Mesenchymal stem cell (in vitro differentiated cells and primary cell): ENCODE measurements around the gene RNF26.
A peak's percentile ranks its signal among the peaks of the same experiment; 100 is the strongest.

Source experiments
- DNase-seq: peaks from one replicate; pipeline ENCODE4 v3.0.0-alpha.2; 2013
- H2AFZ ChIP-seq: one replicate; pipeline ENCODE4 v1.6.1; 2013; ENCODE audit warnings: low read depth, mild to moderate bottlenecking, control low read depth, inconsistent platforms, low read length, moderate library complexity
- H2AK5ac ChIP-seq: 2 replicates; pipeline ENCODE4 v1.6.1; 2013; ENCODE audit warnings: low read length, moderate library complexity, mild to moderate bottlenecking, inconsistent platforms; ENCODE audit not compliant: severe bottlenecking
- H2BK120ac ChIP-seq: one replicate; pipeline ENCODE4 v1.6.1; 2013; ENCODE audit warnings: low read depth, mild to moderate bottlenecking, inconsistent platforms, low read length, moderate library complexity
- H2BK12ac ChIP-seq, 2 experiments: one replicate each; pipeline ENCODE4 v1.6.1; 2013; ENCODE audit warnings: inconsistent platforms in 2 of 2, low read length in 2 of 2, mild to moderate bottlenecking in 2 of 2, moderate library complexity in 2 of 2, control low read depth in 1 of 2
- H2BK15ac ChIP-seq: one replicate; pipeline ENCODE4 v1.6.1; 2013; ENCODE audit warnings: mild to moderate bottlenecking, low read depth, inconsistent platforms; ENCODE audit not compliant: poor library complexity, severe bottlenecking
- H2BK5ac ChIP-seq: 2 replicates; pipeline ENCODE4 v1.6.1; 2013; ENCODE audit warnings: low read depth, mild to moderate bottlenecking, low read length, control low read depth, inconsistent platforms; ENCODE audit not compliant: poor library complexity, severe bottlenecking
- H3K14ac ChIP-seq, 2 experiments: one replicate each; pipeline ENCODE4 v1.6.1; 2013; ENCODE audit warnings: inconsistent platforms in 2 of 2, low read length in 2 of 2, control low read depth in 1 of 2, mild to moderate bottlenecking in 1 of 2, moderate library complexity in 1 of 2
- H3K18ac ChIP-seq, 2 experiments: one replicate each; pipeline ENCODE4 v1.6.1; 2013; ENCODE audit warnings: inconsistent platforms in 2 of 2, low read length in 2 of 2, control low read depth in 1 of 2, low read depth in 1 of 2, mild to moderate bottlenecking in 1 of 2
- H3K23ac ChIP-seq, 2 experiments: one replicate each; pipeline ENCODE4 v1.6.1; 2013; ENCODE audit warnings: inconsistent platforms in 2 of 2, low read length in 2 of 2, mild to moderate bottlenecking in 2 of 2, moderate library complexity in 2 of 2, control low read depth in 1 of 2
- H3K27ac ChIP-seq: 2 replicates; pipeline ENCODE4 v1.5.1; 2013; ENCODE audit warnings: mild to moderate bottlenecking, moderate library complexity, low read length, control low read depth, inconsistent platforms; ENCODE audit not compliant: poor library complexity, severe bottlenecking
- H3K27me3 ChIP-seq, 2 experiments: 2 replicates each; pipeline versions ENCODE4 v1.6.1 to v1.7.0; 2013; ENCODE audit warnings: low read length in 2 of 2, mild to moderate bottlenecking in 2 of 2, moderate library complexity in 2 of 2, control low read depth in 1 of 2, inconsistent platforms in 1 of 2; ENCODE audit not compliant: control insufficient read depth in 1 of 2, insufficient read depth in 1 of 2
- H3K36me3 ChIP-seq, 2 experiments: 2 replicates each; pipeline versions ENCODE4 v1.6.1 to v1.7.0; 2013; ENCODE audit warnings: low read length in 2 of 2, control low read depth in 1 of 2, inconsistent platforms in 1 of 2, low read depth in 1 of 2, mild to moderate bottlenecking in 1 of 2; ENCODE audit not compliant: insufficient read depth in 2 of 2, control insufficient read depth in 1 of 2
- H3K4ac ChIP-seq, 2 experiments: one replicate each; pipeline ENCODE4 v1.6.1; 2013; ENCODE audit warnings: inconsistent platforms in 2 of 2, low read length in 2 of 2, mild to moderate bottlenecking in 2 of 2, moderate library complexity in 2 of 2, control low read depth in 1 of 2, low read depth in 1 of 2
- H3K4me1 ChIP-seq: 2 replicates; pipeline ENCODE4 v1.6.1; 2013; ENCODE audit warnings: low read depth, low read length, control low read depth; ENCODE audit not compliant: control insufficient read depth, insufficient read depth
- H3K4me2 ChIP-seq: 2 replicates; pipeline ENCODE4 v1.6.1; 2013; ENCODE audit warnings: low read length, mild to moderate bottlenecking, inconsistent platforms; ENCODE audit not compliant: poor library complexity, severe bottlenecking
- H3K4me3 ChIP-seq, 2 experiments: 2 replicates each; pipeline versions ENCODE4 v1.5.1 to v1.7.0; 2013; ENCODE audit warnings: low read length in 2 of 2, mild to moderate bottlenecking in 2 of 2, control low read depth in 1 of 2, low read depth in 1 of 2; ENCODE audit not compliant: insufficient read depth in 1 of 2
- H3K79me1 ChIP-seq: replicated peaks from 2 replicates; pipeline ENCODE4 v1.6.1; 2013; ENCODE audit warnings: mild to moderate bottlenecking, control low read depth, low read length, inconsistent platforms; ENCODE audit not compliant: poor library complexity, severe bottlenecking
- H3K9ac ChIP-seq: 2 replicates; pipeline ENCODE4 v1.7.0; 2013; ENCODE audit warnings: mild to moderate bottlenecking, low read length, moderate library complexity
- H3K9me3 ChIP-seq: 2 replicates; pipeline ENCODE4 v1.7.0; 2013; ENCODE audit warnings: mild to moderate bottlenecking, low read length; ENCODE audit not compliant: control insufficient read depth
- H4K8ac ChIP-seq: one replicate; pipeline ENCODE4 v1.6.1; 2013; ENCODE audit warnings: inconsistent platforms, mild to moderate bottlenecking, low read length, moderate library complexity
- H4K91ac ChIP-seq: one replicate; pipeline ENCODE4 v1.6.1; 2013; ENCODE audit warnings: mild to moderate bottlenecking, low read length, inconsistent platforms
- WGBS: methylation state at CpG from one replicate; pipeline ENCODE4 v1.1.7; 2013; ENCODE audit warnings: mixed read lengths; 5-methylcytosine and 5-hydroxymethylcytosine counted together

The RNF26 gene

GRCh38 chr11:119355091-119355843 is 20.9 kb downstream of the RNF26 start:
- no peak overlapping the region for H2AFZ ChIP-seq
- H3K9ac ChIP-seq: no peak overlapping the region
- H3K27me3 ChIP-seq: peaks cover 41 to 53% of the 10 kb centered on the region in 2 experiments
- no peak overlapping the region for H3K4ac ChIP-seq
- no peaks in the 10 kb centered on the region for H3K9me3 ChIP-seq
- no peak overlapping the region for H4K91ac ChIP-seq
- no peak overlapping the region for H2BK5ac ChIP-seq
- no peaks in the 10 kb centered on the region for H3K79me1 ChIP-seq
- H2BK12ac ChIP-seq: no peak overlapping the region
- H3K4me3 ChIP-seq: no peak overlapping the region
- DNase-seq: no peak
- no peak overlapping the region for H3K18ac ChIP-seq
- no peak overlapping the region for H2BK120ac ChIP-seq
- peak overlapping the region; percentile 62 for H2BK15ac ChIP-seq
- no peak overlapping the region for H4K8ac ChIP-seq
- H3K23ac ChIP-seq: no peak overlapping the region
- H3K14ac ChIP-seq: no peak overlapping the region
- no peaks in the 10 kb centered on the region for H3K36me3 ChIP-seq
- no peak overlapping the region for H3K4me2 ChIP-seq
- peaks cover 9% of the 10 kb centered on the region for H3K4me1 ChIP-seq
- H2AK5ac ChIP-seq: no peak overlapping the region
- WGBS: 73% methylated on average over 9 of the region's 9 CpGs
- no peak overlapping the region for H3K27ac ChIP-seq

- Histone ChIP-seq H3K36me3 (no peaks in the 10 kb centered on the region), H3K4me1 (peaks cover 14% of the 10 kb centered on the region), H4K8ac (peak overlapping the region; percentile 73), H3K4ac (no peak overlapping the region), H2AFZ (peak overlapping the region; percentile 90), H3K23ac (no peak overlapping the region), H3K14ac (no peak overlapping the region), H2BK15ac (no peak overlapping the region), H2BK120ac (no peak overlapping the region), H2AK5ac (no peak overlapping the region), H3K27ac (no peak overlapping the region), H2BK5ac (no peak overlapping the region), H4K91ac (no peak overlapping the region), H3K9ac (peak overlapping the region; percentile 91), H3K79me1 (no peaks in the 10 kb centered on the region), H2BK12ac (peak overlapping the region in 1 of 2 experiments; percentile 71), H3K27me3 (peaks cover 32 to 45% of the 10 kb centered on the region in 2 experiments), H3K4me3 (peak overlapping the region; percentile 52 to 88), H3K9me3 (no peaks in the 10 kb centered on the region), H3K4me2 (peak overlapping the region; percentile 96), H3K18ac (peak overlapping the region in 1 of 2 experiments; percentile 80)
- peak; percentile 81 for DNase-seq
- 2% methylated on average over 29 of the region's 54 CpGs for WGBS
Observed at GRCh38 chr11:119356349-119357031, 22.2 kb downstream of the RNF26 start.

DNA sequence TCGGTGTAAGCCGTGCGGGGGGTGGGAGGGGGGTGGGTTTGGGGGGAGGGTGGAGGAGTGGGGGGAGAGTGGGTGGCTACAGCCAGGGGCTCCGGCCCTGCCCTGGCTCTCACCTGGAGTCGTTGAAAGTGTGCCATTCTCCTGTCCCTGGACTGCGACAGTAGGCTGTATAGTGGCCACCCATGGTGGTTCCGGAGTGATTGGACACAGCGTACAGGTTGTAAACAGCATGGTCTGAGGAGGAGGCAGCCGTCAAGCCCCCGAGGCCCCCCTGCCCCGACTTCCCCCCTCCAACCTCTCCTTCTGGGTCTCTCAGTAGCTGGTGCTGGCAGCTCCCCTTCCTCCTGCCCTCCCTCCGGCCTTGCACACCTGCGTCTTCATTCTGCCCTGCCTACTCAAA is 22.7 kb downstream of the RNF26 start:
- H2AK5ac ChIP-seq: no peak overlapping the region
- H2AFZ ChIP-seq: no peak overlapping the region
- peak overlapping the region; percentile 96 for H3K4me2 ChIP-seq
- H3K23ac ChIP-seq: no peak overlapping the region
- no peak overlapping the region for H2BK120ac ChIP-seq
- no peak overlapping the region for H2BK15ac ChIP-seq
- no peak overlapping the region for H4K8ac ChIP-seq
- H3K9ac ChIP-seq: peak overlapping the region; percentile 91
- H3K27ac ChIP-seq: no peak overlapping the region
- no peak overlapping the region for H3K4ac ChIP-seq
- no peak overlapping the region for H3K14ac ChIP-seq
- DNase-seq: no peak
- H3K36me3 ChIP-seq: no peaks in the 10 kb centered on the region
- no peak overlapping the region for H4K91ac ChIP-seq
- peaks cover 16% of the 10 kb centered on the region for H3K4me1 ChIP-seq
- peak overlapping the region in 1 of 2 experiments; percentile 88 for H3K4me3 ChIP-seq
- H3K79me1 ChIP-seq: no peaks in the 10 kb centered on the region
- no peak overlapping the region for H2BK5ac ChIP-seq
- 61% methylated on average over 10 of the region's 13 CpGs for WGBS
- no peak overlapping the region for H2BK12ac ChIP-seq
- no peaks in the 10 kb centered on the region for H3K9me3 ChIP-seq
- peaks cover 26 to 40% of the 10 kb centered on the region in 2 experiments for H3K27me3 ChIP-seq
- no peak overlapping the region for H3K18ac ChIP-seq
